ENCODE measurements around the gene HSDL2.

DNA sequence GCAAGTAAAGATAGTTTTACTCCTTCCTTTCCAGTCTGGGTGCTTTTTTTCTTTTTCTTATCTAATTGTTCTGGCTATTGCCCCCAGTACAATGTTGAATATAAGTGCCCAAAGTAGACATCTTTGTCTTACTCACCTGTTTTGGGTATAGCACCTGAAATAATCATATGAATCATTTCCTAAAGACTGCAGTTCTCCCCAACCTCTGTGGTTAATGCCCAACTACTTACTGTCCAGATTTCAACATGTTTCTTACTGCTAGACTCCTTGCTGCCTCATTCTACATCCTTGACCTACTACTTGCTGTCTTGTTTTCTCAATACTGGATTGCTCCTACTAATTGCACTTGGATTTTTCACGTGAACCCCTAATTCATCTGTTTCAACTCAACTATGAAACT lies 8.8 kb upstream of the HSDL2 start:
- no peak for TF ChIP-seq CSDC2 (CRISPR knock-in tag; IDR thresholded peaks at IDR 0.05)
- no peak for TF ChIP-seq ZNF565 (CRISPR knock-in tag; conservative IDR thresholded peaks at IDR 0.05; ENCODE audit: low read depth)
- no peak for TF ChIP-seq PPARA (CRISPR knock-in tag; IDR thresholded peaks at IDR 0.05; ENCODE audit: borderline replicate concordance)
- TF ChIP-seq, protein P1, sequence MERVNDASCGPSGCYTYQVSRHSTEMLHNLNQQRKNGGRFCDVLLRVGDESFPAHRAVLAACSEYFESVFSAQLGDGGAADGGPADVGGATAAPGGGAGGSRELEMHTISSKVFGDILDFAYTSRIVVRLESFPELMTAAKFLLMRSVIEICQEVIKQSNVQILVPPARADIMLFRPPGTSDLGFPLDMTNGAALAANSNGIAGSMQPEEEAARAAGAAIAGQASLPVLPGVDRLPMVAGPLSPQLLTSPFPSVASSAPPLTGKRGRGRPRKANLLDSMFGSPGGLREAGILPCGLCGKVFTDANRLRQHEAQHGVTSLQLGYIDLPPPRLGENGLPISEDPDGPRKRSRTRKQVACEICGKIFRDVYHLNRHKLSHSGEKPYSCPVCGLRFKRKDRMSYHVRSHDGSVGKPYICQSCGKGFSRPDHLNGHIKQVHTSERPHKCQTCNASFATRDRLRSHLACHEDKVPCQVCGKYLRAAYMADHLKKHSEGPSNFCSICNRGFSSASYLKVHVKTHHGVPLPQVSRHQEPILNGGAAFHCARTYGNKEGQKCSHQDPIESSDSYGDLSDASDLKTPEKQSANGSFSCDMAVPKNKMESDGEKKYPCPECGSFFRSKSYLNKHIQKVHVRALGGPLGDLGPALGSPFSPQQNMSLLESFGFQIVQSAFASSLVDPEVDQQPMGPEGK (CRISPR knock-in tag; IDR thresholded peaks at IDR 0.05; ENCODE audit: borderline replicate concordance), result no peak
- no peak for TF ChIP-seq OSR1 (CRISPR knock-in tag; IDR thresholded peaks at IDR 0.05)
- no peak for TF ChIP-seq ZFP30 (CRISPR knock-in tag; IDR thresholded peaks at IDR 0.05)
- no peak for TF ChIP-seq RARB (CRISPR knock-in tag; IDR thresholded peaks at IDR 0.05)
- no peak for TF ChIP-seq TOX (CRISPR knock-in tag; IDR thresholded peaks at IDR 0.05; ENCODE audit: borderline replicate concordance)
- TF ChIP-seq, protein P2, sequence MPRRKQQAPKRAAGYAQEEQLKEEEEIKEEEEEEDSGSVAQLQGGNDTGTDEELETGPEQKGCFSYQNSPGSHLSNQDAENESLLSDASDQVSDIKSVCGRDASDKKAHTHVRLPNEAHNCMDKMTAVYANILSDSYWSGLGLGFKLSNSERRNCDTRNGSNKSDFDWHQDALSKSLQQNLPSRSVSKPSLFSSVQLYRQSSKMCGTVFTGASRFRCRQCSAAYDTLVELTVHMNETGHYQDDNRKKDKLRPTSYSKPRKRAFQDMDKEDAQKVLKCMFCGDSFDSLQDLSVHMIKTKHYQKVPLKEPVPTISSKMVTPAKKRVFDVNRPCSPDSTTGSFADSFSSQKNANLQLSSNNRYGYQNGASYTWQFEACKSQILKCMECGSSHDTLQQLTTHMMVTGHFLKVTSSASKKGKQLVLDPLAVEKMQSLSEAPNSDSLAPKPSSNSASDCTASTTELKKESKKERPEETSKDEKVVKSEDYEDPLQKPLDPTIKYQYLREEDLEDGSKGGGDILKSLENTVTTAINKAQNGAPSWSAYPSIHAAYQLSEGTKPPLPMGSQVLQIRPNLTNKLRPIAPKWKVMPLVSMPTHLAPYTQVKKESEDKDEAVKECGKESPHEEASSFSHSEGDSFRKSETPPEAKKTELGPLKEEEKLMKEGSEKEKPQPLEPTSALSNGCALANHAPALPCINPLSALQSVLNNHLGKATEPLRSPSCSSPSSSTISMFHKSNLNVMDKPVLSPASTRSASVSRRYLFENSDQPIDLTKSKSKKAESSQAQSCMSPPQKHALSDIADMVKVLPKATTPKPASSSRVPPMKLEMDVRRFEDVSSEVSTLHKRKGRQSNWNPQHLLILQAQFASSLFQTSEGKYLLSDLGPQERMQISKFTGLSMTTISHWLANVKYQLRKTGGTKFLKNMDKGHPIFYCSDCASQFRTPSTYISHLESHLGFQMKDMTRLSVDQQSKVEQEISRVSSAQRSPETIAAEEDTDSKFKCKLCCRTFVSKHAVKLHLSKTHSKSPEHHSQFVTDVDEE (CRISPR knock-in tag; IDR thresholded peaks at IDR 0.05), result no peak
- no peak for TF ChIP-seq ZFP3 (CRISPR knock-in tag; IDR thresholded peaks at IDR 0.05)
- TF ChIP-seq ZC3H10 (CRISPR knock-in tag; IDR thresholded peaks at IDR 0.05), result no peak

Measured in SK-N-SH treated with all-trans-retinoic acid at 6 μM for 48 hours (cell line).